Urinary bladder (tissue), 4 donors: Measurements from ENCODE around the gene NCK2. TPM values are rescaled to one million over a fixed set of nuclear protein-coding genes. Genes with fewer than 3 reads are reported as not detected.

Source experiments
- DNase-seq: peaks from one replicate; pipeline ENCODE4 v3.0.0-alpha.2; 2015; ENCODE audit errors: extremely low spot score
- H3K27ac ChIP-seq: one replicate; pipeline ENCODE4 v1.5.1; 2013; ENCODE audit warnings: low read depth, mild to moderate bottlenecking, moderate library complexity
- H3K36me3 ChIP-seq: one replicate; pipeline ENCODE4 v1.6.1; 2013; ENCODE audit warnings: mild to moderate bottlenecking, moderate library complexity; ENCODE audit not compliant: insufficient read depth
- H3K4me1 ChIP-seq: one replicate; pipeline ENCODE4 v1.6.1; 2013; ENCODE audit warnings: mild to moderate bottlenecking, moderate library complexity; ENCODE audit not compliant: insufficient read depth
- H3K4me3 ChIP-seq: one replicate; pipeline ENCODE4 v1.5.1; 2013; ENCODE audit warnings: low read depth, low read length
- WGBS: extraction: QIAGEN DNeasy Blood & Tissue Kit; methylation state at CpG from one replicate; pipeline ENCODE4 v1.1.7; 2013; 5-methylcytosine and 5-hydroxymethylcytosine counted together
- polyA plus RNA-seq: library from polyadenylated mRNA; stranded (reverse); fragments of 200-250 nt; gene quantifications from one replicate; pipeline ENCODE4 v1.2.3, GENCODE V29; 2013
- total RNA-seq: library from RNA; depleted of rRNA; stranded (reverse); fragments of >200 nt; gene quantifications from one replicate; pipeline ENCODE4 v1.2.3, GENCODE V29; 2014
- donor health status: healthy with polysubstance abuse.
- donor health status: healthy.

NCK2 gene
- total RNA-seq, result 31.5 TPM
- polyA plus RNA-seq, result 64.8 TPM

DNA sequence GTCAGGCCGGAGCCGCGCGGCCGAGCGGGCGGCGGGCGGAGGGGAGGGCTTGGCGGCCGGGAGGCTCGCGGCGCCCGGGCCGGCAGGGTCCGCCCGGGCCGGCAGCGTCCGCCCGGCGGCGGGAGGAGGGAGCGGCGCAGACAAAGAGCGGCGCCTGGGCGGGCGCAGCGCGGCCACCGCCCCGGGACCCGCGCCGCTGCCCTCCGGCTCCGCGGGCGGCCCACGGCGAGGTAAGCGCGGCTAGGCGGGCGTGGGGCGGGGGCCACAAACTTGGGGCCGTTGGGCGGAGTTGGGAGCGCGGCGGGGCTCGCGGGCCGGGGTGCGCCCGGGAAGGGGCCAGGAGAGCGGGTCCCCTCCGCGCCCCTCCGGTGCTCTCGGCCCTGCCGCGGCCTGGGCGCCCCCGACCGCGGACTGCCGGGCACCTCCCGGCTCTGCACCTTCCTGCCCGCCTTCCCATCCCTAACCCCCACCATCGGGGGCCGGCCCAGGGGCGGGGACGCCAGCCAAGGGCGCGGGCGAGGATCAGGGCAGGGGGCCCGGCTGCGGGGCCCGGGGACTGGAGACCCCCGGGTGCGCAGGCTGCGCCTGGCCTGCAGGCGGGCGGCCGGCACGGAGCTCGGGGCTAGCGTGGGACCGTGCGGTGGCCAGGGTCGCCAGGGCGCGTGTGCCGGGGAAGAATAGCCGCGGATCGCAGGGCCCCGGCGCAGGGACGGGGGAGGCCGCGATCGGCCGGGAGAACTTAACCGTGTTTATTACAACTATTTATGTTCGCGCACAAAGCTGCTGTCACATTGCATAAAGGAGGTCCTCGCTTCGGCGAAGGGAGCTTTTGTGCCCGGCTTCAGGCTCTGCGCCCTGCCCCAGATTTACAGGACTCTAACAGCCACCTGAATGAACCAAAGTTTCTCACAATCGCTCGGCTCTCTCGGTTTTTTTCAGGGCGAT, at the start of gene NCK2:
NCK2 (plus strand) TSS at position 4 of the 945 bp plus-strand sequence. CDS start 110,152 bp downstream, outside the sequence.
- no peaks in the 10 kb centered on the region for H3K36me3 ChIP-seq
- H3K27ac ChIP-seq, result peak within 1 kb of the TSS; percentile 94
- no peaks in the 10 kb centered on the region for H3K4me1 ChIP-seq
- H3K4me3 ChIP-seq, result peak within 1 kb of the TSS; percentile 98
- under 1% methylated on average over 117 of the region's 119 CpGs for WGBS
- no peak for DNase-seq

GRCh38 chr2:105697781-105698449, 46.8 kb upstream of the NCK2 start:
- Histone ChIP-seq H3K36me3 (no peaks in the 10 kb centered on the region), H3K4me1 (no peaks in the 10 kb centered on the region), H3K27ac (no peak overlapping the region), H3K4me3 (no peak overlapping the region)
- WGBS, result 66% methylated on average over 10 of the region's 10 CpGs
- DNase-seq, result no peak

GRCh38 chr2:105698820-105699219, 45.9 kb upstream of the NCK2 start:
- DNase-seq, result no peak
- Histone ChIP-seq H3K4me3 (no peak overlapping the region), H3K27ac (no peak overlapping the region), H3K4me1 (no peaks in the 10 kb centered on the region), H3K36me3 (no peaks in the 10 kb centered on the region)
- WGBS, result 84% methylated on average over 2 of the region's 2 CpGs

DNA sequence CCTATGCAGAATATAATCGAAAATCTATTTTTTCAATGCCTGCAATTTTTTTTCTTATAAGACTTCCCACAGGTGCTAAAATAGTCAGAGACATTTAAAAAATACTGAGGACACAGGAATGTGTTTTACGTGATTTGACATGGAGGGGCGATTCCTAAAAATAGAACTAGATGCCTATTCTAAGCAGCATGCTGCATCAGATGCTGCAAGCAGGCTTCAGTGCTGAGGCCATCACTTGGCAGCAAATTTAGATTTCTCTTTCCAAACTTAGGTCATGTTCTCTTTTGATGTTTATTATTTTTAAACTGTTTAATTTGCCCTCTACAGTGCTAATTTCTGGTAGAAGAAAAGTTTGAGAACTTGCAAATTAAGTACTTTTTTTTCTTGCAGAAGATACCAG, 43.7 kb upstream of the NCK2 start:
- DNase-seq, result no peak
- H3K27ac ChIP-seq, result no peak overlapping the region
- H3K4me3 ChIP-seq, result no peak overlapping the region
- 44% methylated on average over 3 of the region's 3 CpGs for WGBS
- H3K4me1 ChIP-seq, result no peaks in the 10 kb centered on the region
- no peaks in the 10 kb centered on the region for H3K36me3 ChIP-seq

DNA sequence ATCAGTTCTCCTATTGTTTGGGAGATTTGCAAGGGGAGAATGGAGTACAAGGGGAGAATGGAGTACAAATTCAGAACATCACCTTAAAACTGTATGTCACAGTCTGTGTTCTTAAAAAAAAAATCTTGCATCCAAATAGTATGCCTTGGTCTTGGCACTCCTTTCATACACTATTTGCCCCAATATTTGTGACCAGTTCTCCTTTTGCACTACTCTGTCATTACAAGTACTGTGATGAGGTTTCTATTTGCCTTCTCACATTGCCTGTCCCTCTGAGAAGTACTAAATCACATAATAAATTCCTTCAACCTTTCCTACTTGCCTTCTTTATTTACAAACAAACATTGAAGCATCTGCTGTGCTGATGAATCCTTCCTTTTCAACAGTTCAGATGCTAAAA, 36.0 kb upstream of the NCK2 start:
- Histone ChIP-seq H3K36me3 (no peaks in the 10 kb centered on the region), H3K27ac (no peak overlapping the region), H3K4me3 (no peak overlapping the region), H3K4me1 (no peaks in the 10 kb centered on the region)
- DNase-seq, result no peak

DNA sequence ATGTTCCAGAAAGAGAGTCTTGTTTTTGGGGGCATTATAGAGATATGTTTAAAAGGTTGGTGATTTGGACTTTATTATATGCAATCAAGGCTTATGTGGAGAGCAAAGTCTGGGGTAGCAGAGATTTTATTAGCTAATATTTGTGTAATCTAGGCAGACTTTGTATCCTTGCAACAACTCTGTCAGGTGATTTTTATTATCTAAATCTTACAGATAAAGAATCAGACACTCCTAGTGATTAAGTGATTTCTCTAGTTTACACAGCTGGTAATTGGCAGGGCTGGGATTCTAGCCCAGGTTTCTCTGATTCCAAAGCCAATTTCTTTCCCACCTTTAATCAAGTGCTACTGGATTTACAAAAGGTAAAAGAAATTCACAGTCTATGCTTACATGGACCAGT, 33.3 kb upstream of the NCK2 start:
- Histone ChIP-seq H3K4me1 (no peaks in the 10 kb centered on the region), H3K4me3 (no peak overlapping the region), H3K36me3 (no peaks in the 10 kb centered on the region), H3K27ac (no peak overlapping the region)
- no peak for DNase-seq

DNA sequence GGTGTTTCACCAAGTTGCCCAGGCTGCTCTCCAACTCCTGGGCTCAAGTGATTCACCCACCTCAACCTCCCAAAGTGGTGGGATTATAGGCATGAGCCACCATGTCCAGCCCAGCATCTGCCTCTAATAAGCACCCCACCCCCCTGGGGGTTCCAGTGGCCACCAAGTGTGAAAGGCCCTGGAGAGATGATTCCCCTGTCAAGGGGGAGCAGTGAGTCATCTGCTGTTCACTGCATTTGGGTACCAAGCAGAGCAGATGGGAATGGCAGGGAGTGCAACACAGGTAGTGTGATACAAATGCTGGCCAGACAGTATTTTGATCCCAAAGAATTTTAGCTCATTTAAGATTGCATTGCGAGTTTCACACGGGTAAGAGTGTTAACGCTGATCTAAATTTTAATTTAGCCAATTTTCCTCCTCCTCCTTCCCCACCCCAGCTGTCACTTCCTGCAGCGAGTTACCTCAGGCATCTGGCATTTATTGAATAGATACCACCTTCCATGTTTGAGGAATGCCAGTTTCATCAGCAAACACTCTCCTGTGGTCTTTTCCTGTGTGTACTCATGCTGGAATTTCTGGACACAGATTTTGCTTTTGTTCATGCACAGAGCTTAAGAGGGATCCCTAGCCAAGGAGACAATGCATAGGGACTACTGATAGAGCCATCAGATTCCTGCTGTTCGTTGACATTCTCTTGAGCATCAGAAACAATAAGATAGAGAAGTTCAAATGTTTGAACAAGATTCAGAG, 32.4 kb upstream of the NCK2 start:
- no peaks in the 10 kb centered on the region for H3K4me1 ChIP-seq
- 71% methylated on average over 5 of the region's 5 CpGs for WGBS
- no peak for DNase-seq

GRCh38 chr2:105712981-105713596, 31.6 kb upstream of the NCK2 start:
- 86% methylated on average over 6 of the region's 6 CpGs for WGBS
- H3K36me3 ChIP-seq, result no peaks in the 10 kb centered on the region
- no peak overlapping the region for H3K4me3 ChIP-seq
- no peaks in the 10 kb centered on the region for H3K4me1 ChIP-seq
- DNase-seq, result no peak
- H3K27ac ChIP-seq, result no peak overlapping the region

More for the DNA sequence above, 32.4 kb upstream of the NCK2 start:
- Histone ChIP-seq H3K4me3 (no peak overlapping the region), H3K27ac (no peak overlapping the region), H3K36me3 (no peaks in the 10 kb centered on the region)

GRCh38 chr2:105714141-105714540, 30.6 kb upstream of the NCK2 start:
- Histone ChIP-seq H3K4me3 (no peak overlapping the region), H3K4me1 (no peaks in the 10 kb centered on the region), H3K27ac (no peak overlapping the region), H3K36me3 (no peaks in the 10 kb centered on the region)
- DNase-seq, result no peak
- WGBS, result 55% methylated on average over 6 of the region's 6 CpGs

DNA sequence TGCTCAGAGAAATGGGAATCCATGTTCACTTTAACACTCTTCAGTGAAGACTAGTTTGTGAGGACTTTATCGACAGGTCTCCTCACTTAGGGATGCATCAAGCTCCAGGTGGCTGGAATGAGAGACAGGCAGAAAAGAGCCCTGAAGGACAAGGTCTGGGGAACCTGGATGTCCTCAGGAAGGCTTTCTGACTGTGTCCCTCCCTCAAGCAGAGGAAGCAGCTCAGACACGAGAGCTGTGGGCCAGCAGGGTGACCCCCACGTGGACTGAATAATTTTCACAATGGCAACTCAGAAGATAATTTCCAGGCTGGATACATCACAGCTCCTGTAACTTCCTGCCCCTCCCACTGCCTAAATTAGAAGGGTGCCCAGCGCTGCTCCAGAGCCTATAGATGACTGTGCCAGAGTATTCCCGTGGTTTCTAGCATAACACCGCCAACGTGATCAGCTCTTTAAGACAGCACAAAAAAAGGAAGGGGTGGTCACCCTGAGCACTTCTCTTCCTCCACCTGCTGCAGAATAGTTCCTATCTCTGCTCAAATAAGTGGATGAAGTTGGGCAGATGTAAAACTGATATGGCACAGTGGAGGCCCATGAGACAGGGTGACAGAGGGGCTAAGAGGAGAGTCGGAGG, 25.7 kb upstream of the NCK2 start:
- Histone ChIP-seq H3K4me3 (no peak overlapping the region), H3K27ac (no peak overlapping the region), H3K4me1 (no peaks in the 10 kb centered on the region), H3K36me3 (no peaks in the 10 kb centered on the region)
- WGBS, result 71% methylated on average over 8 of the region's 8 CpGs
- no peak for DNase-seq

DNA sequence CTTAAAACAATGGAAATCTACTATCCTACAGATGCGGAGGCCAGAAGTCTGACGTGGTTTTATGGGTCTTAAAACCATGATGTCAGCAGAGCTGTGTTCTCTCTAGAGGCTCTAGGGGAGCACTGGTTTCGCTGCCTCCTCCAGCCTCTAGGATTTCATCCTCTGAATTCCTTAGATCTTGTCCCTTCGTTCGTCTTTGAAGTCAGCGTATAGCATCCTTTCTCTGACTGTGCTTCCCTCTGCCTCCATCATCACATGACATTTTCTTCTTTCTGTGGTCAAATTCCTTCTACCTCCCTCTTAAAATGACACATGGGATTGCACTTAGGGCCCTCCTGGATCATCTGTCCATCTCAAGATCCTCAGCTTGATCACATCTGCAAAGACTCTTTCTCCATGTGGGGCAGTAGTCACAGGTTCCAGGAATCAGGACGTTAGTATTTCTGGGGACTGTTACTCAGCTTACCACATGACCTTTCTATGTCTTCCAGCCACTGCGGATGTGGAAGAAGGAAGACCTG, 22.7 kb upstream of the NCK2 start:
- WGBS, result 77% methylated on average over 8 of the region's 8 CpGs
- no peak overlapping the region for H3K27ac ChIP-seq
- H3K4me1 ChIP-seq, result no peaks in the 10 kb centered on the region
- no peaks in the 10 kb centered on the region for H3K36me3 ChIP-seq
- no peak for DNase-seq
- H3K4me3 ChIP-seq, result no peak overlapping the region

DNA sequence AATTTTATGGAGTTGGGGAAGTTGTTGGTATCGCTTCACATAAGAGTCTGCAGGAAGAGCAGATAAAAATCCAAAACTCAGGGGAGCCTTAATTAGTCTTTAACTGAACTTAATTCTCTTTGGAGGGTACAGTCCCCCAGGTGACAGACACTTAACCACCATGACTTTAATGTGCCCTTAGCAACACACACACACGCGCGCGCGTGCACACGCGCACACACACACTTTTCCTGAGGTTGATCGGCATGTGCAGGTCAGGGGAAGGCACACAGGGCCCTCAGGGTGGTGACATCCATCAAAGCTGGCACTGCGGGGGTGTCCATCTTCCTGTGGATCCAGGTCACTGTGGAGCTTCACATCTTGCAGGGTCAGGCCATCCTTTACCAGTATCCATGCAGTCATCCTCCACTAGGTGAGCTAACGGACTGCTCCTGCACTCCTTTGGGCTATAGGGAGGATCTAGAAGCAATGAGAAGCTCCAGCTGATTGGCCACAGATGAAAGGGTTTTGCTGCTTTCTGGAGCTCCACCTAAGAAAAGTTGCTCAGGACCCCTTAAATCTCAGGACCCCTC, 21.9 kb upstream of the NCK2 start:
- no peak overlapping the region for H3K4me3 ChIP-seq
- H3K27ac ChIP-seq, result no peak overlapping the region
- no peaks in the 10 kb centered on the region for H3K36me3 ChIP-seq
- no peaks in the 10 kb centered on the region for H3K4me1 ChIP-seq
- DNase-seq, result no peak
- 98% methylated on average over 11 of the region's 11 CpGs for WGBS
